ENCODE data around the gene TCP11. TPM values are rescaled to one million over a fixed set of nuclear protein-coding genes. Genes with fewer than 3 reads are reported as not detected.

Gene TCP11
- not detected for total RNA-seq

DNA sequence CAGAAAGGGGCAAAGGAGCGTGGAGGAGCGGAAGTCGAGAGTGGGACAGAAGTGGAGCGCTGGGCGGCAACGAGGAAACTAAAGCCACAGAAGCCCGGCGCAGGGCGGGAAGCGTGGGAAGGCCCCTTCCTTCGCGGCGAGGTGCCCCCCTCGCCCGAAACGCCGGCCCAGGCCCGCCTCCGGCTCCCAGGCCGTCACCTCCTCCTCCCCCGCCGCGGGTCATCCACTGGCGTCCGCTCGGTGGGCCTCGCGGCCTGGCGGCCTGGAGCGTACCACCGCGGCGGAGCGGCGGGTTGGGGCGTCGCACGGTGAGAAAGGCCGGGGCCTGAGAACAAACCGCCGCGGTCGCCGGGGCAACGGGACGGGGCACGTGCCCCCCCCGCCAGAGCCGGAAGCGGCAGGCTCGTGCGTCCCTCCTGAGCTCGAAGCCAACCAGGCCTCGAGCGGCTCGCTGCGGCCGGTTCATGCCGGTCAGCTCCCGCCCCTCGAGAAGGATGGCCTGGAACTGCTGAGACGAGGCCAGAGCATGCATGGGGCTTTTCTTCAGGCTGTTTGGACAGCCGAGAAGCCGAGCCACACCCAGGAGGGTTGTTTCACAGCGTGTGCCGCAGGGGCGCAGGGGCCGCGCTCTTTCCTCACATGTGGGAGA lies at the start of gene TCP11:
Gene TCP11, minus strand, starts transcription at position 333 of the 649 bp plus-strand sequence. CDS start 469 bp downstream, outside the sequence.
- peak; percentile 63 for ATAC-seq

DNA sequence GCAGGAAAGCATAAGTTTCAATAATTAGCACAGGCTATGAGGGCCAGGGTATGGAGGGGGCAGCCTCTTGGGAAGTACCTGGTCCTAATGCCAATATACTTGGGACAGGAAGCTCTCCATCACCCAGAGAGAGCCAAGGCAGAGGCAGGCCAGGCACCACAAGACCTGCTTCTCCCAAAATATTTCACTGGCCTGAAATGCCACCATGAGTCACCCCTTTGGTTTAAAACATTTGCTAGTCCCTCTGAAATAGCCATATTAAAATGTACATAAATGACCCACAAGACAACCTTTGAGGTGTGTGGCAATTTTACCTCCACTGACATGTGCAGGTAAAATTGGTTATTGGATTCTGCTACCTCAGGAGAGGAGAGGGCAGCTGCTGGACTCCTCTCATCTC lies 49.2 kb upstream of the TCP11 start:
- no peak for ATAC-seq

- ATAC-seq = peak; percentile 48
Measured at GRCh38 chr6:35188886-35189285, 47.7 kb upstream of the TCP11 start.

GRCh38 chr6:35186571-35186970 lies 45.4 kb upstream of the TCP11 start:
- no peak for ATAC-seq

- ATAC-seq = no peak
Measured at GRCh38 chr6:35185971-35186370, 44.8 kb upstream of the TCP11 start.

- ATAC-seq = no peak
Measured at GRCh38 chr6:35185302-35185681, 44.2 kb upstream of the TCP11 start.

DNA sequence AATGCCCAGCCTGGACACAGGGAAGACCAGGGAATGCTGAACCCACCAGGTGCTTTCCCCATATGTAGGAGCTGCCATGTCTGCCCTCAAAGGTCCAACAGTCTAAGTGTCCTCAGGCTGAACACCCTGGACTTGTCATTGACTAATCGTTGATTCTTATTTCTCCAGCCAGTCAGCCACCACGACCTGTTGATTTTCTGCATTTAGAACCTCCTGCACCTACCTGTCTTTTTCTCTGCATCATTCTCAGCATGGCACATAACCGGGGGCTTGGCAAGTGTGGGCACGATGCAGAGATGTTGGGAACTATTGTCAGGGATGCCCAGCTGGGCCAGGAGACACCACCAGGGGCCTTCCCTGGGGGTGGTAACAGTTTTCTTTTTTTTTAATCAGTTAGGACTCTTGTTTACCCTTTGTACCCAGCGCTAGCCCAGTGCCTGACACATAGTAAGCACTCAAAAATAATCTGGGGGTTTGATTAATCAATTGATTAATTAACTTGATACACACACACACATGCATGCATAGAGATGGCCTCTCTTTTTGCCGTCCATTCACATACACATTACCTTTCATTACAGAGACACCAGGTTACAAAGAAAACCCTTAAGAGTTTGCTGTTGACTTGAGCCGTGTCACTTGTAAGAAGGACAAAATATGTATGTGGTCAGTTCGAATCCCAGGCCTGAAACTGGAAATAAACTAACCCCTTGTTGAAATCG lies 43.6 kb upstream of the TCP11 start:
- no peak for ATAC-seq

- ATAC-seq = no peak
Measured at GRCh38 chr6:35183935-35184334, 42.8 kb upstream of the TCP11 start.

- no peak for ATAC-seq
Measured at GRCh38 chr6:35183281-35183680, 42.1 kb upstream of the TCP11 start.

- ATAC-seq = peak; percentile 92
Measured at GRCh38 chr6:35181933-35182612, 40.9 kb upstream of the TCP11 start.

- no peak for ATAC-seq
Measured at GRCh38 chr6:35181308-35181932, 40.3 kb upstream of the TCP11 start.

DNA sequence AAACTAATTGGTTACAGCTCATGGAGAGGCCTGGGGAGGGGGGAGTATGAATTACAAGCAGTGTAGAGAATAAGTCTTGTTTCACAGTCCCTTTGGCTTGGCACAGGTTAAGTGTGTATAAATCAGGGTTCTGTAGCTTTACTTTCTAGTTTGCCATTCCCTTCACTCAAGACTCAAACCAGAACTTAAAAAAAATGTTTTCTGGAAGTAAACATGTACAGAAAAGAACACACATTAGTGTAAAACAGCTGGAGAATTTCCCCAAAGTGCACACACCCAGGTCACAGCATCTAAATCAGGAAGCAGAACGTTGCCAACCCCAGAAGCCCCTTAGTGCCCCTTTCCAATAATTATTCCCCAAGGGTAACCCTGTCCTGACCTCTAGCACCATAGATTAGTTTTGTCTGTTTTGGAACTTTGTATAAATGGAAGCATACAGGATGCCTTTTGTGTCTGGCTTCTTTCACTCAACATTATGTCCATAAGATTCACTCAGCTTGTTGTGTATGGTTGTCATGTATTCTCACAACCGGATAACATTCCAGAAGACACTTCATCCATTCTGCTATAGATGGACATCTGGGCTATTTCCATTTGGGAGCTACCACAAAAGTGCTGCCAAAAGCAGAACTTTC lies 38.9 kb upstream of the TCP11 start:
- ATAC-seq = no peak

DNA sequence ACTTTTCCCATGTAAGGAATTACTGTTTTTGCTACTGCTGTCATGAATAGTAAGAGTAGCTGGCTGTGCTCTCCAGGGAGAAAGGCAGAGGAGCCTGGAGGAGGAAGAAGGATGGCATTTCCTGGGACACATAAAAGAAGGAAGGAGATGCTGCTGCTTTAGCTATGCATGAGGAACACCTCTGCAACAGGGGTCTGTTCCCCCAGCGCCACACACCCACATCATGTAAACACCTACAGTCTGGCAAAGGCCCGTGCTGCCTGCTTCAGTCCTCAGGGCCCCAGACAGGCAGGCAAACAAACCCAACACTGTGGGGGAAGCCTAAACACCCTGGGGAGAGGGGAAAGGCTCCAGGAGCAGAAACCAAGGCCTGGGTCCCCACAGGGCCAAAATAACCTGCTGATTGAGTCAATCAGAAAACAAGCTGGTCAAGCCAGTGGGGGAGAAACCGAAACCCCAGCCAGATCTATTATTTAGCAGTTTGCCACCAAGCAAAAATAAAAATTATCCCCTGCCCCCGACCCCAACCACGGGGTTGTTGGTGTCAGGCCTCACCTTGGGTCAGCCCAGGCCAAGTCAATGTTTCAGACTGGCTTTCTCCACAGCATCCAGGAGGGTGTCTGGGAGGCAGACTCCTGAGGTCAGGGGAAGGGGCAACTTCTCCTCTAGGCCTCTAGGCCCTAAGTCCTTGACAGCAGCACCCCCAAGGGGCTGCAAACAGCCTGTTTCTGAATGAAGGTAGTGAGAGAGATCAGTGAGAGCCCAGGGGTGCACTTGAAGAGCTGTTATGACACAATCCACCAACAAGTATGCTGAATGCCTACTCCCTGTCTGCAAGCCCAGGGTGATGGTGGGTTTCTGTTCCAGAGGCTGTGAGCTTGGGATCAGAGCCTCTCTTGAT lies 38.0 kb upstream of the TCP11 start:
- no peak for ATAC-seq

- no peak for ATAC-seq
Measured at GRCh38 chr6:35178012-35178411, 36.9 kb upstream of the TCP11 start.

DNA sequence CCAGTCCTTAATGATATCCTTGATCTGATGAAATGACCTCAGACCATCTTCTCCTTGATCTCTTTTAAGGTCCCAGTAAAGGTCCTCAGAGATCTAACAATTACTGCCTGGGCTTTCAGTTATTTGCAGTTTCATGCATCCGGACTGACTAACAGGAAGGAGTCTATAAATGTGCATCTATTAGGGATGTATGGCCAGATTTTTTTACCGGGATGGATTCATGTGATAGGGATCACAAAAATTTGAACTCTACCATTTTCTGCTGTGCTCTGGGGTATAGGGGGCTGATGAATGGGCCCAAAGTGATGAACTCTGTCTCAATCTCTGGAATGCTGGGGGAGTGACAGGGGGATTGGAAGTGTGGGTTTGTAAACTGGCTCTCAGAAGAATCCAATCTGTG lies 36.5 kb upstream of the TCP11 start:
- no peak for ATAC-seq

DNA sequence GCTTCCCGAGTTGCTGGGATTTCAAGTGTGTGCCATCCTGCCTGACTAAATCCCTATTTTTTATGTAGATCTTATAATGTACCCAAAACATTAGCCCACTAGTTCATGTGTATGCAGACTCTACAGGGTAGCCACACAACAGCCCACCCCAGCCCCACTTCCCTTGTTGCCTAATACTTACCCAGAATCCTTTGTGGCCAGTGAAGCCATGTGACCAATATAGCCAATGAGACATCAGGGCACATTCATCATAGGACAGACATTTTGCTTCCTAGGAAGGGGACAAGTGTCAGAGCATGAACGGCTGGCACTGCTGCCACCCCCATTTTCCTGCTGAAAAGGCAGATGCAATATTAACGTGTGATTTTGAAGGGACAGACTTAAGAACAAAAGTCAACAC lies 36.0 kb upstream of the TCP11 start:
- no peak for ATAC-seq

- peak; percentile 53 for ATAC-seq
Measured at GRCh38 chr6:35176301-35177024, 35.3 kb upstream of the TCP11 start.

DNA sequence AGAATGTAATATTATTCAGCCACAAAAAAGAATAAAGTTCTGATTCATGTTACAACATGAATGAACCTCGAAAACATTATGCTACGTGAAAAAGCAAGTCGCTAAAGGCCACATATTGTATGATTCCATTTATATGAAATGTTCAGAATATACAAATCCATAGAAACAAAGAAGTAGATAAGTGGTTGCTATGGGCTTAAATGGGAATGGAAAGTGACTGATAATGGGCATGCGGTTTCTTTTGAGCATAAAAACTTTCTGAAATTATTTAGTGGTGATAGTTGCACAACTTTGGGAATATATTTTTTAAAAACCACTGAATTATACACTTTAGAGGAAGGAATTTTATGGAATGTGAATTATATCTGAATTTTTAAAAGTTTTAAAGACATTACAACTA lies 33.4 kb upstream of the TCP11 start:
- no peak for ATAC-seq

DNA sequence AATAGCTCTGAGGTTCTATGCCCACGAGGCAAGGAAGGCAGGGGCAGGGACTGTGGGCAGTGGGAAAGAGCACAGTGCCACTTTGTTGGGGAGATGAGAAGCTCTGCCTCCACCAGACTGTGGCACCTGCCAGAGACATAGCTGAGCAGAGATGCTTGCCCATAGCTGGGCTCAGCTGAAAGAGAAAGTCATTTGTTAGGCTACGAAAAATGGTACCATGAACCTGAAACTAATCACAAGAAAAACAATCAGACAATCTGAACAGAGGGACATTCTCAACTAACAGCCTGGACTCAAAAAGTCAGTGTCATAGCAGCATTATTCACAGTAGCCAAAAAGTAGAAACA lies 32.9 kb upstream of the TCP11 start:
- no peak for ATAC-seq

DNA sequence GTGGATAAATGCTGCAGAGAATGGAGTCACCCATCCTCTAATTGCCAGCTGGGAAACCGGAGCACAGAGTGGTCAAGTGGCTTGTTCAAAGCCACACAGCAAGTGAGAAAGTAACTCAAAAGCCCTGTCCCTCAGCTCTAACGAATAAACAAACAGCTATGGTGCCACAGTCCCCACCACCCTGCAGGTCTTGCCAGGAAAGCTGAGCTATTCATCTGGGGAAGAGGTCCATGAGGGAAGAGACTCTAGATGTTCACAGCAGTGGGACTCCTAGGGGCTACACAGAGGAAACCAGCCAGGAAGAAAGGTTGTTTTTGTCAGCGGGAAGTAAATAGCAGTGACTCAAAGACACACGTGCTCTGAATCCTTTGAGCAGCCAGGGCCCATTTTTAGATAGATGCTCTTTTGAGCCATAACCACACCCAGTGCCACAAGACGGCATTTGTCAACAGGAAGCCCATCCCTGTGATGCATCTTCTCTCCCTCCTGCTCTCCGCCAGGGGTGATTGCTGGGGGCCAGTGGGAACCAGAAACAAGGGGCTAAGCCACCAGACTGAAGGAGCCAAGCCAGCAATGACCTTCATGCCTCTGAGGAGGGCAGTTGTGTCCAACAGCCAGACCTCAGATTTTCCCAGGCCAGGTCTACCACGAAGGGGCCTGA lies 32.4 kb upstream of the TCP11 start:
- peak; percentile 34 for ATAC-seq

DNA sequence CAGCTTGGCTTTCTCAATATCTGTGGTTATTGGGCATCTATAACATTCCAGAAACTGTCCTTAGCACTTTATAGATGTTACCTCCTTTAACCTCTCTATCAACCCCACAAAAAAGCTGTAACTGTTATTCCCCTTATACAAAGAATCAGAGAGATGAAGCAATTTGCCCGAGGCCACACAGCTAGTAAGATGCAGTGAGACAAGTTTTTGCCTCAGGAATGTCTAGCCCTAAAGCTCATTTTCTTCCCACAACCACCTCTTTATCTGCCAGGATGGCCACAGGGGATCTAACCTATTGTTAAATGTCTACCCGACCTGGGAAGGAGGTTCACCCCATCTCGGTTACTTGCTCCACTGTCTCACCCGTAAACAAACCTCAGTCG lies 31.9 kb upstream of the TCP11 start:
- no peak for ATAC-seq

Measured in esophagus mucosa (tissue), 1 donor.